Spleen (tissue), 11 donors: ENCODE measurements around the gene CARD18. TPM values are rescaled to one million over a fixed set of nuclear protein-coding genes. Genes with fewer than 3 reads are reported as not detected.

Source experiments
- DNase-seq: peaks from one replicate; pipeline ENCODE4 v3.0.0-alpha.2; 2020
- H3K27ac ChIP-seq, 8 donors: fragments of 200-600 bp; sonication (generic) in 7 of 8; 1 replicate in 4 of 8; 2 replicates in 4 of 8; pipeline versions ENCODE4 v1.5.0 to v1.8.0; 2016 to 2021; ENCODE audit warnings: inconsistent platforms in 4 of 8, mild to moderate bottlenecking in 4 of 8, moderate library complexity in 1 of 8
- H3K27me3 ChIP-seq, 7 donors: fragments of 200-600 bp; sonication (generic) in 6 of 7; replicated peaks in 1 of 7; 1 replicate in 4 of 7; 2 replicates in 3 of 7; pipeline versions ENCODE4 v1.5.0 to v1.8.0; 2016 to 2021; ENCODE audit warnings: inconsistent platforms in 3 of 7, mild to moderate bottlenecking in 1 of 7
- H3K36me3 ChIP-seq, 6 donors: fragments of 200-600 bp; sonication (generic) in 5 of 6; 1 replicate in 4 of 6; 2 replicates in 2 of 6; pipeline versions ENCODE4 v1.5.0 to v1.8.0; 2016 to 2021; ENCODE audit warnings: inconsistent platforms in 2 of 6
- H3K4me1 ChIP-seq, 6 donors: fragments of 200-600 bp; sonication (generic) in 5 of 6; 1 replicate in 3 of 6; 2 replicates in 3 of 6; pipeline versions ENCODE4 v1.5.0 to v1.8.0; 2016 to 2021; ENCODE audit warnings: inconsistent platforms in 3 of 6
- H3K4me3 ChIP-seq, 8 donors: fragments of 200-600 bp; sonication (generic) in 7 of 8; 1 replicate in 4 of 8; 2 replicates in 4 of 8; pipeline versions ENCODE4 v1.5.0 to v1.8.0; 2016 to 2021; ENCODE audit warnings: inconsistent platforms in 4 of 8, mild to moderate bottlenecking in 4 of 8, moderate library complexity in 2 of 8
- H3K9me3 ChIP-seq, 8 donors: fragments of 200-600 bp; sonication (generic) in 7 of 8; 1 replicate in 4 of 8; 2 replicates in 4 of 8; pipeline versions ENCODE4 v1.5.0 to v1.8.0; 2016 to 2021; ENCODE audit warnings: inconsistent platforms in 4 of 8
- CTCF ChIP-seq, 11 experiments: fragments of 200-600 bp in 7 of 11; fragments of 450-650 bp in 4 of 11; sonication (generic) in 4 of 11; IDR thresholded peaks in 8 of 11; conservative IDR thresholded peaks in 3 of 11; 1 replicate in 7 of 11; 2 replicates in 4 of 11; pipeline versions ENCODE4 v1.4.0 to v1.8.0; 2016 to 2021; ENCODE audit warnings: antibody characterized with exemption in 11 of 11, inconsistent platforms in 4 of 11, mild to moderate bottlenecking in 1 of 11
- POLR2A ChIP-seq, 3 donors: fragments of 450-650 bp; IDR thresholded peaks; one replicate each; pipeline ENCODE4 v1.5.1; 2017; ENCODE audit warnings: antibody characterized with exemption in 3 of 3, mild to moderate bottlenecking in 1 of 3
- POLR2AphosphoS5 ChIP-seq, 3 donors: sonication (generic); formaldehyde crosslinking; IDR thresholded peaks; one replicate each; pipeline ENCODE4 v1.5.1; 2017; ENCODE audit warnings: antibody characterized with exemption in 3 of 3
- WGBS, 5 donors: extraction: QIAGEN DNeasy Blood & Tissue Kit in 3 of 5; methylation state at CpG; one replicate each; pipeline versions ENCODE4 v1.1.5 to v1.1.7; 2013 to 2018; 5-methylcytosine and 5-hydroxymethylcytosine counted together
- intact Hi-C: fragments of 100-400 bp; cut with DNase I; formaldehyde crosslinking; loops from one replicate; pipeline ENCODE4 v1.15.0; 2023; ENCODE audit warnings: low total_unique reads
- polyA plus RNA-seq, 3 donors: library from polyadenylated mRNA; stranded (reverse); fragments of 200-250 nt; gene quantifications; one replicate each; pipeline ENCODE4 v1.2.1, GENCODE V29; 2013
- total RNA-seq, 7 donors: library from RNA; depleted of rRNA in 3 of 7; stranded (reverse); fragments of >200 nt in 3 of 7; fragmentation: NEBNext Ultra II Directional in 4 of 7; extraction: Animal tissue kit (Norgen Biotek cat#: 25700) in 4 of 7; gene quantifications; one replicate each; pipeline versions ENCODE4 v1.1.0 to v1.2.1, GENCODE V29; 2016 to 2021
- donor health status: healthy with polysubstance abuse.
- donor health status: DM: no; HTN: no; CAD: no; lungs with moderate emphysema.
- donor health status: DM: no; HTN: no; CAD: no.
- donor health status: Bipolar disorder and iron deficiency.
- donor health status: healthy.
- donor health status: DM: no; HTN: no; CAD: no.
- donor health status: DM: yes; HTN: yes; CAD: no.

Gene CARD18
- total and polyA plus RNA-seq, 10 donors = not detected

GRCh38 chr11:105144887-105145286 lies 5.3 kb upstream of the CARD18 start:
- H3K36me3 ChIP-seq = no peaks in the 10 kb centered on the region
- H3K27ac ChIP-seq = no peak overlapping the region
- H3K27me3 ChIP-seq = no peaks in the 10 kb centered on the region
- DNase-seq = no peak
- no peaks in the 10 kb centered on the region for H3K9me3 ChIP-seq
- WGBS, 5 donors = 70 to 92% (median 82%) methylated on average over 2 of the region's 2 CpGs
- H3K4me1 ChIP-seq = no peaks in the 10 kb centered on the region
- intact Hi-C loops = no loop called here
- H3K4me3 ChIP-seq = no peak overlapping the region
- TF ChIP-seq POLR2AphosphoS5 (IDR thresholded peaks at IDR 0.05) (no peak), CTCF (IDR thresholded peaks at IDR 0.05 in 8 of 11, conservative IDR thresholded peaks at IDR 0.05 in 3 of 11) (no peak)

GRCh38 chr11:105142167-105142566 lies 2.6 kb upstream of the CARD18 start:
- H3K36me3 ChIP-seq = no peaks in the 10 kb centered on the region
- no peak overlapping the region for H3K4me3 ChIP-seq
- H3K4me1 ChIP-seq = no peaks in the 10 kb centered on the region
- DNase-seq = no peak
- no peaks in the 10 kb centered on the region for H3K9me3 ChIP-seq
- no peak for TF ChIP-seq POLR2AphosphoS5 (IDR thresholded peaks at IDR 0.05)
- no peak for TF ChIP-seq CTCF (IDR thresholded peaks at IDR 0.05 in 8 of 11, conservative IDR thresholded peaks at IDR 0.05 in 3 of 11)
- TF ChIP-seq POLR2A (IDR thresholded peaks at IDR 0.05) = no peak
- peak overlapping the region in 6 of 8 donors; percentile 33 to 75 (median 56) for H3K27ac ChIP-seq
- no peaks in the 10 kb centered on the region for H3K27me3 ChIP-seq
- intact Hi-C loops = no loop called here
- WGBS, 5 donors = 71 to 84% (median 76%) methylated on average over 1 of the region's 1 CpG

- H3K36me3 ChIP-seq = no peaks in the 10 kb centered on the region
- no peaks in the 10 kb centered on the region for H3K4me1 ChIP-seq
- intact Hi-C loops = no loop called here
- H3K4me3 ChIP-seq = no peak overlapping the region
- 87 to 98% (median 93%) methylated on average over 1 of the region's 1 CpG for WGBS, 5 donors
- H3K9me3 ChIP-seq = peaks cover 0 to 8% (median 0%) of the 10 kb centered on the region in 8 donors
- TF ChIP-seq CTCF (IDR thresholded peaks at IDR 0.05 in 8 of 11, conservative IDR thresholded peaks at IDR 0.05 in 3 of 11) (no peak), POLR2AphosphoS5 (IDR thresholded peaks at IDR 0.05) (no peak), POLR2A (IDR thresholded peaks at IDR 0.05) (no peak)
- no peak for DNase-seq
- H3K27me3 ChIP-seq = no peaks in the 10 kb centered on the region
- H3K27ac ChIP-seq = no peak overlapping the region
These were observed 2.3 kb downstream of the CARD18 start for GRCh38 chr11:105137286-105137685.

- no peaks in the 10 kb centered on the region for H3K36me3 ChIP-seq
- intact Hi-C loops = no loop called here
- no peak for DNase-seq
- H3K9me3 ChIP-seq = peaks cover 0 to 15% (median 7%) of the 10 kb centered on the region in 8 donors
- TF ChIP-seq POLR2AphosphoS5 (IDR thresholded peaks at IDR 0.05) = no peak
- TF ChIP-seq CTCF (IDR thresholded peaks at IDR 0.05 in 8 of 11, conservative IDR thresholded peaks at IDR 0.05 in 3 of 11) = no peak
- TF ChIP-seq POLR2A (IDR thresholded peaks at IDR 0.05) = no peak
- H3K27me3 ChIP-seq = no peaks in the 10 kb centered on the region
- H3K4me1 ChIP-seq = no peaks in the 10 kb centered on the region
- no peak overlapping the region for H3K4me3 ChIP-seq
- 58 to 83% (median 80%) methylated on average over 4 of the region's 4 CpGs for WGBS, 5 donors
- no peak overlapping the region for H3K27ac ChIP-seq
These were observed 3.7 kb downstream of the CARD18 start for GRCh38 chr11:105135883-105136282.
